Breast epithelium (tissue), 4 donors: ENCODE results near the gene GMPR. TPM values are rescaled to one million over a fixed set of nuclear protein-coding genes. Genes with fewer than 3 reads are reported as not detected.

Source experiments
- DNase-seq, 2 donors: peaks; one replicate each; pipeline ENCODE4 v3.0.0-alpha.2; 2019; ENCODE audit warnings: low spot score in 2 of 2
- H3K27ac ChIP-seq, 2 donors: fragments of 200-600 bp; sonication (generic) in 1 of 2; one replicate each; pipeline ENCODE4 v1.5.1; 2016 to 2019; ENCODE audit warnings: mild to moderate bottlenecking in 1 of 2
- H3K27me3 ChIP-seq, 2 donors: fragments of 200-600 bp; sonication (generic) in 1 of 2; one replicate each; pipeline versions ENCODE4 v1.5.1 to v1.6.0; 2017 to 2019; ENCODE audit warnings: control low read depth in 1 of 2, mild to moderate bottlenecking in 1 of 2
- H3K36me3 ChIP-seq: fragments of 200-600 bp; one replicate; pipeline ENCODE4 v1.5.1; 2019
- H3K4me1 ChIP-seq, 2 donors: fragments of 200-600 bp; sonication (generic); one replicate each; pipeline ENCODE4 v1.5.1; 2016 to 2019; ENCODE audit warnings: control low read depth in 1 of 2
- H3K4me3 ChIP-seq, 3 donors: fragments of 200-600 bp; sonication (generic); 1 replicate in 2 of 3; 2 replicates in 1 of 3; pipeline ENCODE4 v1.5.1; 2016 to 2019; ENCODE audit warnings: mild to moderate bottlenecking in 3 of 3, moderate library complexity in 2 of 3
- H3K9me3 ChIP-seq, 2 donors: fragments of 200-600 bp; sonication (generic) in 1 of 2; one replicate each; pipeline ENCODE4 v1.5.1; 2016 to 2019; ENCODE audit warnings: control low read depth in 1 of 2
- CTCF ChIP-seq, 3 donors: fragments of 450-650 bp; IDR thresholded peaks; one replicate each; pipeline ENCODE4 v1.5.1; 2016 to 2017; ENCODE audit warnings: antibody characterized with exemption in 3 of 3, mild to moderate bottlenecking in 3 of 3, moderate library complexity in 3 of 3
- POLR2A ChIP-seq: fragments of 450-650 bp; IDR thresholded peaks from one replicate; pipeline ENCODE4 v1.6.1; 2016; ENCODE audit warnings: antibody characterized with exemption, mild to moderate bottlenecking, moderate library complexity
- POLR2AphosphoS5 ChIP-seq, 3 donors: sonication (generic); formaldehyde crosslinking; IDR thresholded peaks; one replicate each; pipeline ENCODE4 v1.6.1; 2017; ENCODE audit warnings: antibody characterized with exemption in 3 of 3
- intact Hi-C: fragments of 100-400 bp; cut with DNase I; formaldehyde crosslinking; loops from one replicate; pipeline ENCODE4 v1.15.1; 2023; ENCODE audit warnings: low total_unique reads
- total RNA-seq, 3 donors: library from RNA; depleted of rRNA; stranded (reverse); fragments of >200 nt; gene quantifications; one replicate each; pipeline ENCODE4 v1.1.0, GENCODE V29; 2016

The GMPR gene
- total RNA-seq, 3 donors from 2014 or later, result 4.3 to 16.4 (median 5.9) TPM

- no peak for DNase-seq
- intact Hi-C loops, result no loop called here
- Histone ChIP-seq H3K27ac (no peak overlapping the region), H3K4me1 (no peaks in the 10 kb centered on the region), H3K4me3 (no peak overlapping the region), H3K36me3 (no peaks in the 10 kb centered on the region), H3K9me3 (no peaks in the 10 kb centered on the region), H3K27me3 (no peaks in the 10 kb centered on the region)
- TF ChIP-seq CTCF (IDR thresholded peaks at IDR 0.05) (no peak), POLR2A (no peak), POLR2AphosphoS5 (IDR thresholded peaks at IDR 0.05) (no peak)
These were observed 11.3 kb upstream of the GMPR start for GRCh38 chr6:16227048-16227562.

- Histone ChIP-seq H3K36me3 (no peaks in the 10 kb centered on the region), H3K27me3 (no peaks in the 10 kb centered on the region), H3K27ac (no peak overlapping the region), H3K9me3 (no peaks in the 10 kb centered on the region), H3K4me3 (no peak overlapping the region), H3K4me1 (no peaks in the 10 kb centered on the region)
- TF ChIP-seq CTCF (IDR thresholded peaks at IDR 0.05) (no peak), POLR2A (no peak), POLR2AphosphoS5 (IDR thresholded peaks at IDR 0.05) (no peak)
- DNase-seq, result no peak
- intact Hi-C loops, result no loop called here
These were observed 10.8 kb upstream of the GMPR start for GRCh38 chr6:16227605-16228004.

- Histone ChIP-seq H3K27ac (no peak overlapping the region), H3K27me3 (no peaks in the 10 kb centered on the region), H3K9me3 (no peaks in the 10 kb centered on the region), H3K36me3 (no peaks in the 10 kb centered on the region), H3K4me1 (no peaks in the 10 kb centered on the region), H3K4me3 (no peak overlapping the region)
- intact Hi-C loops, result no loop called here
- TF ChIP-seq POLR2A, result no peak
- no peak for TF ChIP-seq POLR2AphosphoS5 (IDR thresholded peaks at IDR 0.05)
- TF ChIP-seq CTCF (IDR thresholded peaks at IDR 0.05), result no peak
- DNase-seq, result no peak
These were observed 10.3 kb upstream of the GMPR start for GRCh38 chr6:16228043-16228442.

- Histone ChIP-seq H3K4me3 (peak overlapping the region in 2 of 3 donors; percentile 5 to 33), H3K9me3 (no peaks in the 10 kb centered on the region), H3K27ac (no peak overlapping the region), H3K4me1 (no peaks in the 10 kb centered on the region), H3K27me3 (no peaks in the 10 kb centered on the region), H3K36me3 (no peaks in the 10 kb centered on the region)
- intact Hi-C loops, result no loop called here
- TF ChIP-seq CTCF (IDR thresholded peaks at IDR 0.05) (no peak), POLR2AphosphoS5 (IDR thresholded peaks at IDR 0.05) (no peak), POLR2A (no peak)
- DNase-seq, result no peak
These were observed 9.4 kb upstream of the GMPR start for GRCh38 chr6:16228709-16229665.

- intact Hi-C loops, result no loop called here
- H3K27me3 ChIP-seq, result no peaks in the 10 kb centered on the region
- TF ChIP-seq CTCF (IDR thresholded peaks at IDR 0.05) (no peak), POLR2A (no peak), POLR2AphosphoS5 (IDR thresholded peaks at IDR 0.05) (no peak)
- no peaks in the 10 kb centered on the region for H3K36me3 ChIP-seq
- no peak overlapping the region for H3K27ac ChIP-seq
- DNase-seq, result no peak
- no peaks in the 10 kb centered on the region for H3K4me1 ChIP-seq
- no peaks in the 10 kb centered on the region for H3K9me3 ChIP-seq
- H3K4me3 ChIP-seq, result no peak overlapping the region
These were observed 8.7 kb upstream of the GMPR start for GRCh38 chr6:16229700-16230099.
